Keratinocyte (primary cell): ENCODE measurements around the gene GRIA4. TPM values are rescaled to one million over a fixed set of nuclear protein-coding genes. Genes with fewer than 3 reads are reported as not detected.

Source experiments
- DNase-seq: peaks from one replicate; pipeline ENCODE4 v3.0.0-alpha.2; 2011; ENCODE audit warnings: low read depth, missing footprints, low spot score
- FAIRE-seq: peaks from 2 replicates; lab custom pipeline; 2011; peaks lifted over from hg19 to GRCh38; lab: Jason Lieb, UNC
- H2AFZ ChIP-seq: 2 replicates; pipeline ENCODE4 v1.6.0; 2012; ENCODE audit warnings: low read length, control low read depth, inconsistent platforms; ENCODE audit not compliant: control insufficient read depth
- H3K27ac ChIP-seq: 2 replicates; pipeline ENCODE4 v1.5.1; 2011; ENCODE audit warnings: low read length; ENCODE audit not compliant: control insufficient read depth, insufficient read depth
- H3K27me3 ChIP-seq: 3 replicates; pipeline ENCODE4 v1.6.0; 2011; ENCODE audit warnings: low read length; ENCODE audit not compliant: control insufficient read depth, insufficient read depth; ENCODE audit errors: extremely low read depth
- H3K36me3 ChIP-seq, 2 experiments: 2 replicates in 1 of 2; 3 replicates in 1 of 2; pipeline ENCODE4 v1.5.1; 2011; ENCODE audit warnings: low read length in 2 of 2, mild to moderate bottlenecking in 1 of 2; ENCODE audit not compliant: control insufficient read depth in 2 of 2, insufficient read depth in 2 of 2; ENCODE audit errors: extremely low read depth in 1 of 2
- H3K4me1 ChIP-seq: 3 replicates; pipeline ENCODE4 v1.5.1; 2011; ENCODE audit warnings: low read length; ENCODE audit not compliant: control insufficient read depth, insufficient read depth; ENCODE audit errors: extremely low read depth
- H3K4me2 ChIP-seq: 3 replicates; pipeline ENCODE4 v1.6.0; 2011; ENCODE audit warnings: low read depth, low read length; ENCODE audit not compliant: control insufficient read depth, insufficient read depth; ENCODE audit errors: extremely low read depth
- H3K4me3 ChIP-seq, 3 experiments: fragments of 200-600 bp in 1 of 3; sonication (generic) in 1 of 3; 2 replicates in 2 of 3; 3 replicates in 1 of 3; pipeline ENCODE4 v1.5.1; 2011 to 2016; ENCODE audit warnings: low read length in 3 of 3, mild to moderate bottlenecking in 3 of 3, control low read depth in 2 of 3, inconsistent platforms in 1 of 3, low read depth in 1 of 3, mixed read lengths in 1 of 3, mixed run types in 1 of 3, moderate library complexity in 1 of 3; ENCODE audit not compliant: control insufficient read depth in 2 of 3, insufficient read depth in 2 of 3; ENCODE audit errors: extremely low read depth in 1 of 3
- H3K79me2 ChIP-seq: 2 replicates; pipeline ENCODE4 v1.6.0; 2012; ENCODE audit warnings: low read length; ENCODE audit not compliant: control insufficient read depth, insufficient read depth
- H3K9ac ChIP-seq: 3 replicates; pipeline ENCODE4 v1.6.0; 2011; ENCODE audit warnings: low read length; ENCODE audit not compliant: control insufficient read depth, insufficient read depth; ENCODE audit errors: extremely low read depth
- H3K9me1 ChIP-seq: 3 replicates; pipeline ENCODE4 v1.6.0; 2011; ENCODE audit warnings: low read length; ENCODE audit not compliant: control insufficient read depth, insufficient read depth; ENCODE audit errors: extremely low read depth
- H3K9me3 ChIP-seq: 2 replicates; pipeline ENCODE4 v1.5.1; 2012; ENCODE audit warnings: low read depth, low read length; ENCODE audit not compliant: control insufficient read depth
- H4K20me1 ChIP-seq: 3 replicates; pipeline ENCODE4 v1.6.0; 2011; ENCODE audit warnings: low read length; ENCODE audit not compliant: control insufficient read depth, insufficient read depth; ENCODE audit errors: extremely low read depth
- EZH2 ChIP-seq: IDR thresholded peaks from one replicate; pipeline ENCODE4 v1.6.1; 2012; ENCODE audit warnings: inconsistent platforms, mild to moderate bottlenecking, low read length, moderate library complexity
- dilution Hi-C: fragments of 300-500 bp; cut with MboI; formaldehyde crosslinking; loops from one replicate; pipeline ENCODE4 v1.7.0; 2020; ENCODE audit warnings: low sequenced_read_pairs; ENCODE audit not compliant: extremely low pct_ligation_motif_present
- polyA plus RNA-seq, 5 experiments: library from polyadenylated mRNA; depleted of rRNA in 3 of 5; stranded (reverse) in 3 of 5; stranded (forward) in 1 of 5; unstranded in 1 of 5; fragments of >200 nt; gene quantifications; 1 replicate in 1 of 5; 2 replicates in 3 of 5; 3 replicates in 1 of 5; pipeline versions ENCODE4 v1.2.1 to v1.2.3, GENCODE V29; 2011 to 2012; ENCODE audit warnings: missing spikeins in 2 of 5, low read depth in 1 of 5, low replicate concordance in 1 of 5
- TF ChIP-seq, protein P1 (sequence below), 3 experiments: IDR thresholded peaks in 1 of 3; conservative IDR thresholded peaks in 1 of 3; optimal IDR thresholded peaks in 1 of 3; 2 replicates in 2 of 3; 3 replicates in 1 of 3; pipeline versions ENCODE3 to v1.5.1; 2011; ENCODE audit warnings: low read length in 3 of 3, mild to moderate bottlenecking in 3 of 3, moderate library complexity in 2 of 3, control low read depth in 1 of 3, inconsistent platforms in 1 of 3; ENCODE audit not compliant: insufficient read depth in 2 of 3; ENCODE audit errors: extremely low read depth in 1 of 3

Gene GRIA4
- polyA plus RNA-seq, 1 donor (not counting 4 experiments of a cell fraction or from before 2014, with no cell fraction given): not detected

DNA sequence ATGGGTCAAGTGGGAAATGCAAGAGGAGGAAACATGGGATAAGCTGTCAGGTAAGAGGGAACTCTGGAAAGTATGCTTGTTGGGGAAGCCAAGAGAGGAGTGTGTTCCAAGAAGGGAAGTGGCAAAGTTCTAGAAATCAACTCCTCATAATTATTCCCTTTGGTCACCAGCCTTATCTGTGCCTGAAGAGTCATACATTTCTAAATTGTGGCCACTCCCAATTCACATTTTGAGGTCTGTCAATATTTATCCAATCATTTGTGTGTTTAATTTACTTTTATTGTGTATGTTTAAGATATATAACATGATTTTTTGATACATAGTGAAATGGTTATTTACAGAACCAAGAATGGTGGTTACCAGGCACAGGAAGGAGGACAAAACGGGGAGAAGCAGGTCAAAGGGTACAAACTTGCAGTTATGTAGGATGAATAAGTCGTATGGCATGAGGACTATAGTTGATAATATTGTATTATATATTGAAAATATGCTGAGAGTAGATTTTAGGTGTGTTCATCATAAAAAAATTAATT lies 131.7 kb downstream of the GRIA4 start:
- Histone ChIP-seq H3K4me3 (no peak overlapping the region), H4K20me1 (no peaks in the 10 kb centered on the region), H3K79me2 (no peaks in the 10 kb centered on the region), H3K27ac (no peak overlapping the region), H2AFZ (no peak overlapping the region), H3K27me3 (no peaks in the 10 kb centered on the region), H3K36me3 (no peaks in the 10 kb centered on the region), H3K9me3 (no peaks in the 10 kb centered on the region), H3K9ac (no peak overlapping the region), H3K9me1 (no peaks in the 10 kb centered on the region), H3K4me1 (no peaks in the 10 kb centered on the region), H3K4me2 (no peak overlapping the region)
- TF ChIP-seq EZH2: no peak
- TF ChIP-seq, protein P1, sequence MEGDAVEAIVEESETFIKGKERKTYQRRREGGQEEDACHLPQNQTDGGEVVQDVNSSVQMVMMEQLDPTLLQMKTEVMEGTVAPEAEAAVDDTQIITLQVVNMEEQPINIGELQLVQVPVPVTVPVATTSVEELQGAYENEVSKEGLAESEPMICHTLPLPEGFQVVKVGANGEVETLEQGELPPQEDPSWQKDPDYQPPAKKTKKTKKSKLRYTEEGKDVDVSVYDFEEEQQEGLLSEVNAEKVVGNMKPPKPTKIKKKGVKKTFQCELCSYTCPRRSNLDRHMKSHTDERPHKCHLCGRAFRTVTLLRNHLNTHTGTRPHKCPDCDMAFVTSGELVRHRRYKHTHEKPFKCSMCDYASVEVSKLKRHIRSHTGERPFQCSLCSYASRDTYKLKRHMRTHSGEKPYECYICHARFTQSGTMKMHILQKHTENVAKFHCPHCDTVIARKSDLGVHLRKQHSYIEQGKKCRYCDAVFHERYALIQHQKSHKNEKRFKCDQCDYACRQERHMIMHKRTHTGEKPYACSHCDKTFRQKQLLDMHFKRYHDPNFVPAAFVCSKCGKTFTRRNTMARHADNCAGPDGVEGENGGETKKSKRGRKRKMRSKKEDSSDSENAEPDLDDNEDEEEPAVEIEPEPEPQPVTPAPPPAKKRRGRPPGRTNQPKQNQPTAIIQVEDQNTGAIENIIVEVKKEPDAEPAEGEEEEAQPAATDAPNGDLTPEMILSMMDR (optimal IDR thresholded peaks at IDR 0.05 in 1 of 3, IDR thresholded peaks at IDR 0.05 in 1 of 3, conservative IDR thresholded peaks at IDR 0.05 in 1 of 3; ENCODE audit: extremely low read depth in 1 of 3, insufficient read depth in 2 of 3, low read length in 3 of 3): no peak
- FAIRE-seq (no peak), DNase-seq (no peak)
- dilution Hi-C loops: no loop called here

DNA sequence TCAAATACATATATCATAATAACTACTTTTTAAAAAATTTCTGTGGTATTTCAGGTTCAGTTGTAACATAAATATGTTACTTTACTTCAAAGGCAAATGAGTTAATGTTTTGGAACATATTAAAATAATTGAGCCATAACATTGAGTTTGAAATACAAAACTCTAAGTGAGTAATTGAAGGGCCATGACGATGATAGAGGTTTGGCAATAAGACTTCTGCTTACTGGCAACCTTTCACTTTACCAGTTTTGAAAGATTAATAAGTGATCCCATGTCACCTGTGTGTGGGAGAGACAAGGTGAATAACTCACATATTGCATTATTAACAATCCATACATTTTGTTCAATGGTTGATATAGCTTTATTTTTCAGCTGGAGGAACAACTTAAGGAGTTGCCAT lies 144.4 kb downstream of the GRIA4 start:
- H3K27ac ChIP-seq: no peak overlapping the region
- dilution Hi-C loops: no loop called here
- FAIRE-seq: no peak

More for the DNA sequence above, 144.4 kb downstream of the GRIA4 start:
- H3K4me3 ChIP-seq: no peak overlapping the region
- no peaks in the 10 kb centered on the region for H3K9me3 ChIP-seq
- H3K36me3 ChIP-seq: no peaks in the 10 kb centered on the region
- H2AFZ ChIP-seq: no peak overlapping the region
- H3K4me2 ChIP-seq: no peak overlapping the region
- H3K4me1 ChIP-seq: no peaks in the 10 kb centered on the region
- no peak overlapping the region for H3K9ac ChIP-seq
- H4K20me1 ChIP-seq: no peaks in the 10 kb centered on the region
- H3K27me3 ChIP-seq: no peaks in the 10 kb centered on the region
- TF ChIP-seq EZH2: no peak
- TF ChIP-seq, protein P1 (optimal IDR thresholded peaks at IDR 0.05 in 1 of 3, IDR thresholded peaks at IDR 0.05 in 1 of 3, conservative IDR thresholded peaks at IDR 0.05 in 1 of 3; ENCODE audit: extremely low read depth in 1 of 3, insufficient read depth in 2 of 3, low read length in 3 of 3): no peak
- no peaks in the 10 kb centered on the region for H3K9me1 ChIP-seq
- DNase-seq: no peak
- no peaks in the 10 kb centered on the region for H3K79me2 ChIP-seq
